HL-60 (cell line): Measurements from ENCODE around the gene SMOC2.

ENCODE experiments used
- GABPA ChIP-seq: IDR thresholded peaks from 2 replicates; pipeline ENCODE4 v1.6.1; 2012; ENCODE audit warnings: low read depth
- POLR2AphosphoS5 ChIP-seq: IDR thresholded peaks from 2 replicates; pipeline ENCODE4 v1.6.1; 2012; ENCODE audit warnings: low read depth
- SPI1 ChIP-seq: IDR thresholded peaks from 2 replicates; pipeline ENCODE4 v1.6.1; 2012; ENCODE audit warnings: low read depth, mild to moderate bottlenecking, borderline replicate concordance
- TF ChIP-seq, protein P1 (sequence below): IDR thresholded peaks from one replicate; pipeline ENCODE4 v1.5.1; 2011; ENCODE audit warnings: low read length, control low read depth, inconsistent platforms; ENCODE audit not compliant: insufficient read depth
- TF ChIP-seq, protein P2 (sequence below): IDR thresholded peaks from 2 replicates; pipeline ENCODE4 v1.6.1; 2012; ENCODE audit warnings: low read depth; ENCODE audit not compliant: insufficient replicate concordance

DNA sequence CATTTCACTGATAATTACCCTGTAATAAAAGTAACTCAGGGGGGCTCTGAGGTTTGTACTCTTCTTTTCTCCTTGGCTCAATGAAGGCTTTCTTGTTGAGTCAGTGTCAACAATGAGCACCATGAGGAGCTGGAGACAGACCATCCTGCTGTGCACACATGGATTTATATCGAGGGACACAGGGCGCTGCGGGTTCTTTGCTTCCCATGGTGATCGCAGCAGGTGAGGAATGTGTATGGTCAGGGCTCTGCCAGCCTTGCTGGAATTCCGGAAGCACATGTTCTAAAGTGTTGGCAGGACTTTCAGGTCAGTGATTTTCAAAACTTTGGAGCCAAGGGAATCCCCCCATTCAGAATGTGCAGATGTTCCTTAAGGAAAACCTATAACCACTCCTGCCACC is 27.1 kb downstream of the SMOC2 start:
- TF ChIP-seq, protein P1, sequence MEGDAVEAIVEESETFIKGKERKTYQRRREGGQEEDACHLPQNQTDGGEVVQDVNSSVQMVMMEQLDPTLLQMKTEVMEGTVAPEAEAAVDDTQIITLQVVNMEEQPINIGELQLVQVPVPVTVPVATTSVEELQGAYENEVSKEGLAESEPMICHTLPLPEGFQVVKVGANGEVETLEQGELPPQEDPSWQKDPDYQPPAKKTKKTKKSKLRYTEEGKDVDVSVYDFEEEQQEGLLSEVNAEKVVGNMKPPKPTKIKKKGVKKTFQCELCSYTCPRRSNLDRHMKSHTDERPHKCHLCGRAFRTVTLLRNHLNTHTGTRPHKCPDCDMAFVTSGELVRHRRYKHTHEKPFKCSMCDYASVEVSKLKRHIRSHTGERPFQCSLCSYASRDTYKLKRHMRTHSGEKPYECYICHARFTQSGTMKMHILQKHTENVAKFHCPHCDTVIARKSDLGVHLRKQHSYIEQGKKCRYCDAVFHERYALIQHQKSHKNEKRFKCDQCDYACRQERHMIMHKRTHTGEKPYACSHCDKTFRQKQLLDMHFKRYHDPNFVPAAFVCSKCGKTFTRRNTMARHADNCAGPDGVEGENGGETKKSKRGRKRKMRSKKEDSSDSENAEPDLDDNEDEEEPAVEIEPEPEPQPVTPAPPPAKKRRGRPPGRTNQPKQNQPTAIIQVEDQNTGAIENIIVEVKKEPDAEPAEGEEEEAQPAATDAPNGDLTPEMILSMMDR = no peak
- no peak for TF ChIP-seq POLR2AphosphoS5
- TF ChIP-seq SPI1 = no peak
- TF ChIP-seq, protein P2, sequence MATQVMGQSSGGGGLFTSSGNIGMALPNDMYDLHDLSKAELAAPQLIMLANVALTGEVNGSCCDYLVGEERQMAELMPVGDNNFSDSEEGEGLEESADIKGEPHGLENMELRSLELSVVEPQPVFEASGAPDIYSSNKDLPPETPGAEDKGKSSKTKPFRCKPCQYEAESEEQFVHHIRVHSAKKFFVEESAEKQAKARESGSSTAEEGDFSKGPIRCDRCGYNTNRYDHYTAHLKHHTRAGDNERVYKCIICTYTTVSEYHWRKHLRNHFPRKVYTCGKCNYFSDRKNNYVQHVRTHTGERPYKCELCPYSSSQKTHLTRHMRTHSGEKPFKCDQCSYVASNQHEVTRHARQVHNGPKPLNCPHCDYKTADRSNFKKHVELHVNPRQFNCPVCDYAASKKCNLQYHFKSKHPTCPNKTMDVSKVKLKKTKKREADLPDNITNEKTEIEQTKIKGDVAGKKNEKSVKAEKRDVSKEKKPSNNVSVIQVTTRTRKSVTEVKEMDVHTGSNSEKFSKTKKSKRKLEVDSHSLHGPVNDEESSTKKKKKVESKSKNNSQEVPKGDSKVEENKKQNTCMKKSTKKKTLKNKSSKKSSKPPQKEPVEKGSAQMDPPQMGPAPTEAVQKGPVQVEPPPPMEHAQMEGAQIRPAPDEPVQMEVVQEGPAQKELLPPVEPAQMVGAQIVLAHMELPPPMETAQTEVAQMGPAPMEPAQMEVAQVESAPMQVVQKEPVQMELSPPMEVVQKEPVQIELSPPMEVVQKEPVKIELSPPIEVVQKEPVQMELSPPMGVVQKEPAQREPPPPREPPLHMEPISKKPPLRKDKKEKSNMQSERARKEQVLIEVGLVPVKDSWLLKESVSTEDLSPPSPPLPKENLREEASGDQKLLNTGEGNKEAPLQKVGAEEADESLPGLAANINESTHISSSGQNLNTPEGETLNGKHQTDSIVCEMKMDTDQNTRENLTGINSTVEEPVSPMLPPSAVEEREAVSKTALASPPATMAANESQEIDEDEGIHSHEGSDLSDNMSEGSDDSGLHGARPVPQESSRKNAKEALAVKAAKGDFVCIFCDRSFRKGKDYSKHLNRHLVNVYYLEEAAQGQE = no peak
- TF ChIP-seq GABPA = no peak
